Measurements from ENCODE around the gene DNAJA3.

DNAJA3 gene

GRCh38 chr16:4474192-4474961 is 48.7 kb downstream of the DNAJA3 start, which contains the start of gene NMRAL1:
TSS of gene NMRAL1 (minus strand) at chr16:4474625. CDS start at chr16:4474132, 493 bp downstream.
- peak; percentile 70 for DNase-seq (ENCODE audit: low spot score)

- DNase-seq (ENCODE audit: low spot score) = peak; percentile 92
Measured at GRCh38 chr16:4475880-4476788, 50.5 kb downstream of the DNAJA3 start, which contains the start of gene HMOX2. TSS of gene HMOX2 (plus strand) at chr16:4476398. CDS start at chr16:4505525, 29,127 bp downstream.

GRCh38 chr16:4477966-4478365 is 52.3 kb downstream of the DNAJA3 start:
- peak; percentile 53 for DNase-seq (ENCODE audit: low spot score)

GRCh38 chr16:4481526-4481925 is 55.9 kb downstream of the DNAJA3 start:
- DNase-seq (ENCODE audit: low spot score) = no peak

- DNase-seq (ENCODE audit: low spot score) = no peak
Measured at GRCh38 chr16:4481963-4482362, 56.3 kb downstream of the DNAJA3 start.

- no peak for DNase-seq (ENCODE audit: low spot score)
Measured at GRCh38 chr16:4486126-4486893, 60.6 kb downstream of the DNAJA3 start.

GRCh38 chr16:4487955-4488498 is 62.4 kb downstream of the DNAJA3 start:
- DNase-seq (ENCODE audit: low spot score) = no peak

GRCh38 chr16:4488499-4488967 is 62.9 kb downstream of the DNAJA3 start:
- no peak for DNase-seq (ENCODE audit: low spot score)

GRCh38 chr16:4489030-4489429 is 63.4 kb downstream of the DNAJA3 start:
- DNase-seq (ENCODE audit: low spot score) = no peak

- DNase-seq (ENCODE audit: low spot score) = no peak
Measured at GRCh38 chr16:4491898-4492297, 66.2 kb downstream of the DNAJA3 start.

- no peak for DNase-seq (ENCODE audit: low spot score)
Measured at GRCh38 chr16:4494746-4495490, 69.2 kb downstream of the DNAJA3 start.

GRCh38 chr16:4495766-4496165 is 70.1 kb downstream of the DNAJA3 start:
- no peak for DNase-seq (ENCODE audit: low spot score)

GRCh38 chr16:4496305-4496704 is 70.6 kb downstream of the DNAJA3 start:
- no peak for DNase-seq (ENCODE audit: low spot score)

GRCh38 chr16:4498546-4499195 is 73.0 kb downstream of the DNAJA3 start:
- DNase-seq (ENCODE audit: low spot score) = no peak

- no peak for DNase-seq (ENCODE audit: low spot score)
Measured at GRCh38 chr16:4499196-4499555, 73.5 kb downstream of the DNAJA3 start.

- DNase-seq (ENCODE audit: low spot score) = peak; percentile 78
Measured at GRCh38 chr16:4500272-4500671, 74.6 kb downstream of the DNAJA3 start.

GRCh38 chr16:4501071-4501478 is 75.4 kb downstream of the DNAJA3 start:
- DNase-seq (ENCODE audit: low spot score) = peak; percentile 78

GRCh38 chr16:4505356-4506147 is 79.9 kb downstream of the DNAJA3 start:
- no peak for DNase-seq (ENCODE audit: low spot score)

All from globus pallidus (tissue), 1 donor.